Measurements from ENCODE around the gene ZNF746. TPM values are rescaled to one million over a fixed set of nuclear protein-coding genes. Genes with fewer than 3 reads are reported as not detected.

The ZNF746 gene
- total and polyA plus RNA-seq, 2 of the 13 experiments (the other 11 are each of a cell fraction or from before 2014, with no cell fraction given): 3.8 to 8.1 TPM

- TF ChIP-seq ZBTB40 (IDR thresholded peaks at IDR 0.05) (no peak), ZBTB40 (CRISPR knock-in tag; IDR thresholded peaks at IDR 0.05) (no peak), STAT5B (CRISPR knock-in tag; IDR thresholded peaks at IDR 0.05) (no peak)
Measured at GRCh38 chr7:149467321-149467859, 30.2 kb downstream of the ZNF746 start (continued).

GRCh38 chr7:149466364-149466763, 31.2 kb downstream of the ZNF746 start:
- Histone ChIP-seq H2AFZ (ENCODE audit: low read length) (no peak overlapping the region), H4K20me1 (ENCODE audit: insufficient read depth, low read length) (no peaks in the 10 kb centered on the region), H3K9ac (ENCODE audit: insufficient read depth, low read depth, low read length) (no peak overlapping the region), H3K79me2 (ENCODE audit: insufficient read depth, low read length) (no peaks in the 10 kb centered on the region), H3K9me3 (ENCODE audit: low read length) (no peaks in the 10 kb centered on the region), H3K36me3 (replicated peaks in 1 of 2; ENCODE audit: control insufficient read depth in 1 of 2, insufficient read depth in 2 of 2, low read length in 2 of 2) (peaks cover 0 to under 1% of the 10 kb centered on the region in 2 experiments; a peak in 1 of 5 replicates), H3K4me1 (ENCODE audit: insufficient read depth, low read length) (no peaks in the 10 kb centered on the region; the same call in 1 of the 2 replicates), H3K4me3 (replicated peaks in 1 of 3; ENCODE audit: insufficient read depth in 1 of 3, low read depth in 2 of 3, low read length in 3 of 3) (no peak overlapping the region), H3K4me2 (ENCODE audit: low read depth, low read length) (no peak overlapping the region), H3K27me3 (ENCODE audit: control insufficient read depth in 1 of 2, insufficient read depth in 2 of 2, low read length in 2 of 2) (no peaks in the 10 kb centered on the region), H3K27ac (ENCODE audit: extremely low read length, insufficient read depth, low read length) (no peak overlapping the region)
- in situ Hi-C loops (cut with HindIII; ENCODE audit: extremely low pct_ligation_motif_present, low pct_unique_long_range_greater_than_20kb): no loop called here
- no peak for TF ChIP-seq PRDM4 (CRISPR knock-in tag; IDR thresholded peaks at IDR 0.05; ENCODE audit: borderline replicate concordance)
- TF ChIP-seq ZNF577 (CRISPR knock-in tag; IDR thresholded peaks at IDR 0.05; ENCODE audit: borderline replicate concordance, low read depth): no peak
- intact Hi-C loops (cut with micrococcal nuclease; ENCODE audit: unreplicated experiment): no loop called here
- FAIRE-seq (no peak), ATAC-seq (no peak), DNase-seq (ENCODE audit: low spot score) (no peak)
- no TSS peak for BruUV-seq (replicated peaks)
- ChIA-PET POLR2A (no interaction called here), CTCF (ENCODE audit: low intra/inter-chr PET ratio, low total read pairs) (no interaction called here)
